Measurements from ENCODE around the gene GTPBP3.
"Not testable (repeated sequence)": the region's sequence is repeated elsewhere in the genome, so short reads cannot be mapped to it uniquely, and the experiment has no call there.

Gene GTPBP3

DNA sequence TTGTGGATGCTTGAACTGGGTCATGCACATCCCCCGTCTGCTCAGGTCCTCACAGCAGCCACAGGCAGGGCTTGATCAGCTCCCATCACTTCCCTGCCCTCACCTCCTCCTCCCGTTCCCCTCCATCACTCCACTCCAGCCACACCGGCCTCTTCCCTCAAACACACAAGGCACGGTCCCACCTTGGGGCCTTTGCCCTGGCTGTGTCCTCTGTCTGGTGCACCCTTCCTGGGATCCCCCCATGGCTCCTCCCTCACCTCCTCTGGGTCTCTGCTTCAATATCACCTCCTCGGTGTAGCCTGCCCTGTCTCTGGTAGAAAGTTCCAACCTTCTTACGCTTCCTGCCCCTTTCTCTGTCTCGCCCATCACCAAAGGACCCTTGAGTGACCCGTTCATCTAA, 16.0 kb downstream of the GTPBP3 start:
- TF ChIP-seq, protein P1, sequence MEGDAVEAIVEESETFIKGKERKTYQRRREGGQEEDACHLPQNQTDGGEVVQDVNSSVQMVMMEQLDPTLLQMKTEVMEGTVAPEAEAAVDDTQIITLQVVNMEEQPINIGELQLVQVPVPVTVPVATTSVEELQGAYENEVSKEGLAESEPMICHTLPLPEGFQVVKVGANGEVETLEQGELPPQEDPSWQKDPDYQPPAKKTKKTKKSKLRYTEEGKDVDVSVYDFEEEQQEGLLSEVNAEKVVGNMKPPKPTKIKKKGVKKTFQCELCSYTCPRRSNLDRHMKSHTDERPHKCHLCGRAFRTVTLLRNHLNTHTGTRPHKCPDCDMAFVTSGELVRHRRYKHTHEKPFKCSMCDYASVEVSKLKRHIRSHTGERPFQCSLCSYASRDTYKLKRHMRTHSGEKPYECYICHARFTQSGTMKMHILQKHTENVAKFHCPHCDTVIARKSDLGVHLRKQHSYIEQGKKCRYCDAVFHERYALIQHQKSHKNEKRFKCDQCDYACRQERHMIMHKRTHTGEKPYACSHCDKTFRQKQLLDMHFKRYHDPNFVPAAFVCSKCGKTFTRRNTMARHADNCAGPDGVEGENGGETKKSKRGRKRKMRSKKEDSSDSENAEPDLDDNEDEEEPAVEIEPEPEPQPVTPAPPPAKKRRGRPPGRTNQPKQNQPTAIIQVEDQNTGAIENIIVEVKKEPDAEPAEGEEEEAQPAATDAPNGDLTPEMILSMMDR (IDR thresholded peaks at IDR 0.05; ENCODE audit: control insufficient read depth, insufficient read depth, low read depth, low read length, missing control alignments): no peak
- H3K4me3 ChIP-seq (ENCODE audit: control insufficient read depth, low read depth, low read length): no peak overlapping the region
- DNase-seq (ENCODE audit: low read depth): no peak

- TF ChIP-seq, protein P1 (IDR thresholded peaks at IDR 0.05; ENCODE audit: control insufficient read depth, insufficient read depth, low read depth, low read length, missing control alignments): no peak
These were observed 19.8 kb downstream of the GTPBP3 start for GRCh38 chr19:17357078-17357666.

GRCh38 chr19:17357724-17358123, 20.4 kb downstream of the GTPBP3 start:
- H3K4me3 ChIP-seq (ENCODE audit: control insufficient read depth, low read depth, low read length): no peak overlapping the region
- TF ChIP-seq, protein P1 (IDR thresholded peaks at IDR 0.05; ENCODE audit: control insufficient read depth, insufficient read depth, low read depth, low read length, missing control alignments): no peak
- DNase-seq (ENCODE audit: low read depth): no peak

More at GRCh38 chr19:17357078-17357666, 19.8 kb downstream of the GTPBP3 start:
- H3K4me3 ChIP-seq (ENCODE audit: control insufficient read depth, low read depth, low read length): no peak overlapping the region
- DNase-seq (ENCODE audit: low read depth): no peak

DNA sequence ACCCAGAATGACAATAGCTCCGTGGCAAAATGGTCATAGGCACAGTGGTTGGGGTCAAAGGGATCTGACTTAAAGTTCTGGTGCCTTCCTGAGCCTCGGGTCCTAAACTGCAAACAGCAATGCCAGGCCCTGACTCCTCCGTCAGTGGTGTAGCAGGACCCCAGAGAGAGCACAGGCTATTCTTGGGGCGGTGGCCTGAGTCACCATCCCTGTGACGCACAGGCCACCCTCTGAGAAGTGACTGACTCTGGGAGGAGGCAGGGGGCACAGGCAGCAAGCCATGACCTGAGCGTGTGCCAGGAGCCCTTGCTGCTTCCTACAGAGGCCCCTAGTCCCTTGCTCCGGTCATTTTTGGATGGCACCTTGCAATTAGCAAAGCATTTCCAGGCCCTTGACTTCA, 21.0 kb downstream of the GTPBP3 start:
- TF ChIP-seq, protein P1 (IDR thresholded peaks at IDR 0.05; ENCODE audit: control insufficient read depth, insufficient read depth, low read depth, low read length, missing control alignments): no peak
- DNase-seq (ENCODE audit: low read depth): no peak
- H3K4me3 ChIP-seq (ENCODE audit: control insufficient read depth, low read depth, low read length): no peak overlapping the region

DNA sequence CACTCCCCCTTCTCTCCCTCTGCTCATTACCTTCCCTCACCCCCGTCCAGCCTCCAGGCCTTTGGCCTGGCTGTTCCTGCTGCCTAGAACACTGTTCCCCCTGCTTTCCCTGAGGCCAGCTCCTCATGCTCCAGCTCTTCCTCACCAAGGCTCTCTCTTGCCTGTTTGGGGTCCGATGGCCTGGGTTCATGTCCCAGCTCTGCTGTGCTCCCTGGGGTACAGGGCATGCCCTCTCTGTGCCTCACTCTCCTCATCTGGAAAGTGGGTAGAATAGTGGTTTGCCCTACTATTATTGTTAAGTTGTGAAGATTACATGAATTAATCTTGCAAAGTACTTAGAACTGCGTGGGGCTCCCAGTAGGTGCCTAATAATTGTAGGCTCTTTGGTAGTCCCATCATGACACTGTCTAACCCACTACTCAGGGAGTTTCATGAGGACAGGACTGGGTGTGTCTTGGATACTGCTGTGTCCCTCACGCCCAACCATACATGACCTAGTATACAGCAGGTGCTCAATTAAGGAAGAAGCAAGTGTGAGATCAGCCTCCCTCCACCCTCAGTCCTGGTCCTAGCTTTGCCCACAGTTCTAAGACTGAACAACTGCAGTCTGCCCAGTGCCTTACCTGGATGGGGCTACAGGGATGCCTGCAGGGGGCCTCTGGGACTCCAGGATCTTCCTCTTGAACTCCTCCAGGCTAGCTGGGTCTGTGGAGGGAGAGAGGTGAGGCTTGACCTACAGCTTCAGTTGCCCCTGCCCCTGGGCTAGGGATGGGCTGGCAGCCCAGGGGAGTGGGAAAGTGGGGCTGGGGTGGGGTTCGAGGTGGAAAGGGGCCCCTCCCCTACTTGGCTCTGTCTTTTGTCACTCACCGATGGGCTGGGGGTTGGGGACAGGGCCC, 22.8 kb downstream of the GTPBP3 start:
- DNase-seq (ENCODE audit: low read depth): no peak
- no peak overlapping the region for H3K4me3 ChIP-seq (ENCODE audit: control insufficient read depth, low read depth, low read length)
- TF ChIP-seq, protein P1 (IDR thresholded peaks at IDR 0.05; ENCODE audit: control insufficient read depth, insufficient read depth, low read depth, low read length, missing control alignments): no peak

DNA sequence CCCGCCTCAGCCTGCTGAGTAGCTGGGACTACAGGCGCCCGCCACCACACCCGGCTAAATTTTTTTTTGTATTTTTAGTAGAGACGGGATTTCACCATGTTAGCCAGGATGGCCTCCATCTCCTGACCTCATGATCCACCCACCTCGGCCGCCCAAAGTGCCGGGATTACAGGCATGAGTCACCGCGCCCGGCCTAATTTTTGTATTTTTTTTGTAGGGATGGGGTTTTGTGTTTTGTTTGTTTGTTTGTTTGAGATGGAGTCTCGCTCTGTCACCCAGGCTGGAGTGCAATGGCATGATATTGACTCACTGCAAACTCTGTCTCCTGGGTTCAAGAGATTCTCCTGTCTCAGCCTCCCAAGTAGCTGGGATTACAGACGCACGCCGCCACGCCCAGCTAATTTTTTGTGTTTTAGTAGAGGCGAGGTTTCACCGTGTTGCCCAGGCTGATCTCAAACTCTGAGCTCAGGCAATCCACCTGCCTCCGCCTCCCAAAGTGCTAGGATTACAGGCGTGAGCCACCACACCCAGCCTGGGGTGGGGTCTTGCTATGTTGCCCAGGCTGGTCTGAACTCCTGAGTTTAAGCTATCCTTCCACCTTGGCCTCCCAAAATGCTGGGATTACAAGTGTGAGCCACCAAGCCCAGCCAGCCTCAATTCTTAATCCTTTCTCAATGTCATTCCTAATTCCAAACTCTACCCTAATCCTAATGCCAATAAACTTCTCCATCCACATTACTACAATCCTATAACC, 26.7 kb downstream of the GTPBP3 start:
- not testable (repeated sequence) for H3K4me3 ChIP-seq (ENCODE audit: control insufficient read depth, low read depth, low read length); DNase-seq (ENCODE audit: low read depth)

All from AG09309 (cell line).